ENCODE measurements around the gene ATP13A2. TPM values are rescaled to one million over a fixed set of nuclear protein-coding genes. Genes with fewer than 3 reads are reported as not detected.

The ATP13A2 gene
- polyA plus RNA-seq, 1 of the 3 experiments (the other 2 are of a cell fraction), result 29.3 TPM

DNA sequence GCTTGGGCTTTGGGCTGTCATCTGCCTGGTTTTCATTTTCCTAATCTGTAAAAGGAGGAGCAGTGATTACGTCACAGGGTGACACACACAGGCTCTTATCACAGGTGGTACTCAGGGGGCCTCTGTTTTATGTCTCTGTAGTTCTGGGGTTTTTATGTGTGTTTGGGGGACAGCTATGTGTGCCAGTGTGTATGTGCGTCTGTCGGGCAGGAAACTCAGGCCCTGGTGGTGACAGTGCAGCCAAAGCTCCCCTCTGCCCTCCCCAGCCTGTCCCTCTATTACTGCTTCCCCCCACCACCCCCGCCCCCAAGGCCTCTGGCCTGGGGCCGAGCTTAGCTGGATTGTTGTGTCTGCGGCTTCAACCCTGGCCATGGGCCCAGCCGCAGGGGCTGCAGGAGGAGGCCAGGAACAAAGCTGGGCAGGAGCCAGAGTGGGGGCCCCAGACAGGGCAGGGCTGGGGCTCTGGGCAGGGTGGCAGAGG is 44.6 kb downstream of the ATP13A2 start (continued):
- TF ChIP-seq, protein P1, sequence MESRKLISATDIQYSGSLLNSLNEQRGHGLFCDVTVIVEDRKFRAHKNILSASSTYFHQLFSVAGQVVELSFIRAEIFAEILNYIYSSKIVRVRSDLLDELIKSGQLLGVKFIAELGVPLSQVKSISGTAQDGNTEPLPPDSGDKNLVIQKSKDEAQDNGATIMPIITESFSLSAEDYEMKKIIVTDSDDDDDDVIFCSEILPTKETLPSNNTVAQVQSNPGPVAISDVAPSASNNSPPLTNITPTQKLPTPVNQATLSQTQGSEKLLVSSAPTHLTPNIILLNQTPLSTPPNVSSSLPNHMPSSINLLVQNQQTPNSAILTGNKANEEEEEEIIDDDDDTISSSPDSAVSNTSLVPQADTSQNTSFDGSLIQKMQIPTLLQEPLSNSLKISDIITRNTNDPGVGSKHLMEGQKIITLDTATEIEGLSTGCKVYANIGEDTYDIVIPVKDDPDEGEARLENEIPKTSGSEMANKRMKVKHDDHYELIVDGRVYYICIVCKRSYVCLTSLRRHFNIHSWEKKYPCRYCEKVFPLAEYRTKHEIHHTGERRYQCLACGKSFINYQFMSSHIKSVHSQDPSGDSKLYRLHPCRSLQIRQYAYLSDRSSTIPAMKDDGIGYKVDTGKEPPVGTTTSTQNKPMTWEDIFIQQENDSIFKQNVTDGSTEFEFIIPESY (IDR thresholded peaks at IDR 0.05; ENCODE audit: borderline replicate concordance, low read depth), result no peak
- TF ChIP-seq, protein P2, sequence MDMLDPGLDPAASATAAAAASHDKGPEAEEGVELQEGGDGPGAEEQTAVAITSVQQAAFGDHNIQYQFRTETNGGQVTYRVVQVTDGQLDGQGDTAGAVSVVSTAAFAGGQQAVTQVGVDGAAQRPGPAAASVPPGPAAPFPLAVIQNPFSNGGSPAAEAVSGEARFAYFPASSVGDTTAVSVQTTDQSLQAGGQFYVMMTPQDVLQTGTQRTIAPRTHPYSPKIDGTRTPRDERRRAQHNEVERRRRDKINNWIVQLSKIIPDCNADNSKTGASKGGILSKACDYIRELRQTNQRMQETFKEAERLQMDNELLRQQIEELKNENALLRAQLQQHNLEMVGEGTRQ (IDR thresholded peaks at IDR 0.05; ENCODE audit: borderline replicate concordance, low read depth, low read length), result no peak
- TF ChIP-seq NFIC (IDR thresholded peaks at IDR 0.05; ENCODE audit: borderline replicate concordance), result peak; percentile 98
- no peak; the same call in none of the 2 replicates for TF ChIP-seq RXRA (IDR thresholded peaks at IDR 0.05; ENCODE audit: borderline replicate concordance, low read depth)
- TF ChIP-seq GATA2 (CRISPR knock-in tag; IDR thresholded peaks at IDR 0.05), result 0 out of 2 replicates have a peak, but pooled peaks have one; percentile 18

DNA sequence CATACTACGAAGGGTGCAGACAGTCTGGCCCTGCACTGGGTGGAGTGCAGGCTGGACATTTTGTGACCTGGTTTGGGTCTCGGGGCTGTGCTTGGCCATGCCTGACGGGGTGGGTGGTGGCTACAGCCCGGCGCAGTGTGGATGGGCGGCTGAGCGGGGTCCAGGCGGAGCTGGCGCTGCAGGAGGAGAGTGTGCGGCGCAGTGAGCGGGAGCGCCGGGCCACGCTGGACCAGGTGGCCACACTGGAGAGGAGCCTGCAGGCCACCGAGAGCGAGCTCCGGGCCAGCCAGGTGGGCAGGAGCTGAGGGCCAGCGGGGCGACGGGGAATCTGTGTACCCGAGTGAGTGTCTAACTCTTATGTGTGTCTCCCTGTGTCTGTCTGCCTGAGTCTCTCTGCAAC is 45.4 kb downstream of the ATP13A2 start:
- ChIA-PET CTCF (interaction anchor here (0.9 to 20.3 kb wide), 5 partner anchors 9 to 76 kb away, joined by 4 to 408 read pairs (median 4); partner anchors contain the start of gene SDHB), POLR2A (interaction anchor here (0.9 to 3.1 kb wide), 5 partner anchors 10 to 65 kb away, joined by 4 to 39 read pairs (median 5); partner anchors contain the start of gene MFAP2)
- Histone ChIP-seq H3K27me3 (ENCODE audit: insufficient read depth) (no peaks in the 10 kb centered on the region), H4K20me1 (ENCODE audit: insufficient read depth) (peaks cover 10% of the 10 kb centered on the region; the same call in 1 of the 2 replicates), H3K27ac (ENCODE audit: low read depth in 2 of 2, low read length in 1 of 2) (peak overlapping the region in 1 of 2 experiments; percentile 76; a peak in 1 of 4 replicates), H3K36me3 (replicated peaks in 1 of 2; ENCODE audit: control insufficient read depth in 1 of 2, insufficient read depth in 2 of 2, low read length in 1 of 2) (peaks cover 6 to 10% of the 10 kb centered on the region in 2 experiments), H3K9ac (no peak overlapping the region), H3K4me1 (ENCODE audit: control insufficient read depth in 1 of 2, insufficient read depth in 2 of 2, low read depth in 1 of 2, low read length in 1 of 2) (peaks cover 11 to 24% of the 10 kb centered on the region in 2 experiments; a peak in 2 of 4 replicates), H3F3A (replicated peaks; ENCODE audit: insufficient read depth) (peaks cover 9% of the 10 kb centered on the region), H3K4me2 (no peak overlapping the region), H2AFZ (ENCODE audit: low read depth) (no peak overlapping the region), H3K4me3 (ENCODE audit: low read depth in 2 of 2, low read length in 1 of 2) (no peak overlapping the region), H3K9me3 (no peaks in the 10 kb centered on the region), H3K9me2 (no peaks in the 10 kb centered on the region), H3K79me2 (ENCODE audit: insufficient read depth) (peaks cover 4% of the 10 kb centered on the region; the same call in 1 of the 2 replicates)
- no peak for TF ChIP-seq EP300 (IDR thresholded peaks at IDR 0.05; ENCODE audit: borderline replicate concordance in 1 of 2, low read depth in 1 of 2, low read length in 1 of 2)
- TF ChIP-seq TCF12 (IDR thresholded peaks at IDR 0.05), result no peak
- TF ChIP-seq, protein P3, sequence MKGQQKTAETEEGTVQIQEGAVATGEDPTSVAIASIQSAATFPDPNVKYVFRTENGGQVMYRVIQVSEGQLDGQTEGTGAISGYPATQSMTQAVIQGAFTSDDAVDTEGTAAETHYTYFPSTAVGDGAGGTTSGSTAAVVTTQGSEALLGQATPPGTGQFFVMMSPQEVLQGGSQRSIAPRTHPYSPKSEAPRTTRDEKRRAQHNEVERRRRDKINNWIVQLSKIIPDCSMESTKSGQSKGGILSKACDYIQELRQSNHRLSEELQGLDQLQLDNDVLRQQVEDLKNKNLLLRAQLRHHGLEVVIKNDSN (IDR thresholded peaks at IDR 0.05; ENCODE audit: borderline replicate concordance, low read depth), result no peak
- WGBS (ENCODE audit: low lambda C conversion rate), result 97% methylated on average over 18 of the region's 22 CpGs
- no peak for DNase-seq

DNA sequence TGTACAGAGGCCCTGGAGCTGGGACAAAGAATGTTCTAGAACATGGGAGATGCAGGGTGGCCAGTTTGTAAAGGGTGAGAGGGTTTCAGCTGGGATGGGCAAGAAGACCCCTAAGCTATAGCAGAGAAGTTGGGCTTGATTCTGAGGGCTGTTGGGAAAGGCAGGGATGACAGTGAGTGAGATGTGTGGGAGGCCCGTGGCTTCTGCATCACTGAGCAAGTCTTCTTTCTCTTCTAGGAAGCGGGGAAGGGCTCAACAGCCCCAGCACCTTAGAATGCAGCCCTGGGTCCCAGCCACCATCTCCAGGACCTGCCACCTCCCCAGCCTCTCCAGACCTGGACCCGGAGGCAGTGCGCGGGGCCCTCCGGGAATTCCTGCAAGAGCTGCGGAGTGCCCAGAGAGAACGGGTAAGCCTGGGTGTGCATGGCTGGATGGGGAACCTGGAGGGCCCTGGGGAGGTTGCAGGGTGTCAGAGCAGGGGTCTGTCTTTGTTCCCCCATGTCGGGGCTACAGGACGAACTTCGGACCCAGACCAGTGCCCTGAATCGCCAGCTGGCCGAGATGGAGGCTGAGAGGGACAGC is 46.2 kb downstream of the ATP13A2 start:
- Histone ChIP-seq H3K4me3 (ENCODE audit: low read depth in 2 of 2, low read length in 1 of 2) (no peak overlapping the region), H3K27me3 (ENCODE audit: insufficient read depth) (no peaks in the 10 kb centered on the region), H3K79me2 (ENCODE audit: insufficient read depth) (peaks cover 6% of the 10 kb centered on the region; the same call in 1 of the 2 replicates), H3K36me3 (replicated peaks in 1 of 2; ENCODE audit: control insufficient read depth in 1 of 2, insufficient read depth in 2 of 2, low read length in 1 of 2) (peaks cover 6 to 9% of the 10 kb centered on the region in 2 experiments), H3K4me1 (ENCODE audit: control insufficient read depth in 1 of 2, insufficient read depth in 2 of 2, low read depth in 1 of 2, low read length in 1 of 2) (peaks cover 11 to 21% of the 10 kb centered on the region in 2 experiments; a peak in 2 of 4 replicates), H3K9ac (no peak overlapping the region), H2AFZ (ENCODE audit: low read depth) (no peak overlapping the region), H3K9me3 (no peaks in the 10 kb centered on the region), H3K4me2 (no peak overlapping the region), H4K20me1 (ENCODE audit: insufficient read depth) (peaks cover 10% of the 10 kb centered on the region; the same call in 1 of the 2 replicates), H3K27ac (ENCODE audit: low read depth in 2 of 2, low read length in 1 of 2) (no peak overlapping the region; a peak in 1 of 4 replicates), H3K9me2 (no peaks in the 10 kb centered on the region), H3F3A (replicated peaks; ENCODE audit: insufficient read depth) (peaks cover 10% of the 10 kb centered on the region)
- WGBS (ENCODE audit: low lambda C conversion rate), result 100% methylated on average over 10 of the region's 13 CpGs
- no peak for DNase-seq
- CTCF ChIA-PET, result interaction anchor here (0.9 to 20.3 kb wide), 4 partner anchors 13 to 77 kb away, joined by 4 to 408 read pairs (median 40); partner anchors contain the start of gene SDHB
- TF ChIP-seq, protein P4, sequence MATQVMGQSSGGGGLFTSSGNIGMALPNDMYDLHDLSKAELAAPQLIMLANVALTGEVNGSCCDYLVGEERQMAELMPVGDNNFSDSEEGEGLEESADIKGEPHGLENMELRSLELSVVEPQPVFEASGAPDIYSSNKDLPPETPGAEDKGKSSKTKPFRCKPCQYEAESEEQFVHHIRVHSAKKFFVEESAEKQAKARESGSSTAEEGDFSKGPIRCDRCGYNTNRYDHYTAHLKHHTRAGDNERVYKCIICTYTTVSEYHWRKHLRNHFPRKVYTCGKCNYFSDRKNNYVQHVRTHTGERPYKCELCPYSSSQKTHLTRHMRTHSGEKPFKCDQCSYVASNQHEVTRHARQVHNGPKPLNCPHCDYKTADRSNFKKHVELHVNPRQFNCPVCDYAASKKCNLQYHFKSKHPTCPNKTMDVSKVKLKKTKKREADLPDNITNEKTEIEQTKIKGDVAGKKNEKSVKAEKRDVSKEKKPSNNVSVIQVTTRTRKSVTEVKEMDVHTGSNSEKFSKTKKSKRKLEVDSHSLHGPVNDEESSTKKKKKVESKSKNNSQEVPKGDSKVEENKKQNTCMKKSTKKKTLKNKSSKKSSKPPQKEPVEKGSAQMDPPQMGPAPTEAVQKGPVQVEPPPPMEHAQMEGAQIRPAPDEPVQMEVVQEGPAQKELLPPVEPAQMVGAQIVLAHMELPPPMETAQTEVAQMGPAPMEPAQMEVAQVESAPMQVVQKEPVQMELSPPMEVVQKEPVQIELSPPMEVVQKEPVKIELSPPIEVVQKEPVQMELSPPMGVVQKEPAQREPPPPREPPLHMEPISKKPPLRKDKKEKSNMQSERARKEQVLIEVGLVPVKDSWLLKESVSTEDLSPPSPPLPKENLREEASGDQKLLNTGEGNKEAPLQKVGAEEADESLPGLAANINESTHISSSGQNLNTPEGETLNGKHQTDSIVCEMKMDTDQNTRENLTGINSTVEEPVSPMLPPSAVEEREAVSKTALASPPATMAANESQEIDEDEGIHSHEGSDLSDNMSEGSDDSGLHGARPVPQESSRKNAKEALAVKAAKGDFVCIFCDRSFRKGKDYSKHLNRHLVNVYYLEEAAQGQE (IDR thresholded peaks at IDR 0.05; ENCODE audit: low read depth, low read length), result no peak
- TF ChIP-seq TEAD4 (IDR thresholded peaks at IDR 0.05; ENCODE audit: borderline replicate concordance, insufficient read depth), result no peak
- no peak for TF ChIP-seq RFX5 (IDR thresholded peaks at IDR 0.05; ENCODE audit: low read length)
- no peak for TF ChIP-seq CHD2 (IDR thresholded peaks at IDR 0.05; ENCODE audit: low read length, partially characterized antibody)
- TF ChIP-seq GABPA (IDR thresholded peaks at IDR 0.05; ENCODE audit: low read depth), result no peak
- TF ChIP-seq ELF1 (IDR thresholded peaks at IDR 0.05), result no peak
- TF ChIP-seq EZH2phosphoT487 (IDR thresholded peaks at IDR 0.05; ENCODE audit: borderline replicate concordance, low read depth), result no peak
- TF ChIP-seq NFIC (IDR thresholded peaks at IDR 0.05; ENCODE audit: borderline replicate concordance), result no peak
- no peak for TF ChIP-seq SIN3A (IDR thresholded peaks at IDR 0.05; ENCODE audit: borderline replicate concordance, low read depth, low read length)
- POLR2A ChIA-PET, result interaction anchor here (3.1 kb wide), 1 partner anchor 14 kb away, joined by 39 read pairs; the partner anchor contains the start of gene MFAP2
